SK-N-SH treated with all-trans-retinoic acid at 6 μM for 48 hours (cell line): Measurements from ENCODE around the gene ALS2CL.

ENCODE experiments used
- ARNTL ChIP-seq: fragments of 450-650 bp; formaldehyde crosslinking; IDR thresholded peaks from 2 replicates; pipeline ENCODE4 v1.5.0; 2020; ENCODE audit warnings: low read depth, mild to moderate bottlenecking, moderate library complexity, borderline replicate concordance
- CREB5 ChIP-seq: fragments of 250-450 bp; sonication (Bioruptor Pico); IDR thresholded peaks from 2 replicates; pipeline ENCODE4 v1.5.1; 2020; ENCODE audit warnings: low read depth, mild to moderate bottlenecking, moderate library complexity
- ESRRG ChIP-seq: fragments of 250-450 bp; sonication (Bioruptor Pico); IDR thresholded peaks from 2 replicates; pipeline ENCODE4 v1.6.1; 2021; ENCODE audit warnings: mild to moderate bottlenecking
- GLIS3 ChIP-seq: fragments of 250-450 bp; sonication (Bioruptor Pico); IDR thresholded peaks from 2 replicates; pipeline ENCODE4 v1.5.0; 2020; ENCODE audit warnings: mild to moderate bottlenecking, moderate library complexity
- OSR1 ChIP-seq: fragments of 250-450 bp; sonication (Bioruptor Pico); IDR thresholded peaks from 2 replicates; pipeline ENCODE4 v1.8.0; 2022; ENCODE audit warnings: moderate library complexity, mild to moderate bottlenecking, inconsistent platforms
- PATZ1 ChIP-seq: fragments of 250-450 bp; sonication (Bioruptor Pico); IDR thresholded peaks from 2 replicates; pipeline ENCODE4 v1.8.0; 2020; ENCODE audit warnings: mild to moderate bottlenecking, moderate library complexity, borderline replicate concordance
- SNAI2 ChIP-seq: fragments of 250-450 bp; sonication (Bioruptor Pico); IDR thresholded peaks from 2 replicates; pipeline ENCODE4 v1.5.0; 2020; ENCODE audit warnings: mild to moderate bottlenecking, moderate library complexity
- TOX ChIP-seq: fragments of 250-450 bp; sonication (Bioruptor Pico); IDR thresholded peaks from 2 replicates; pipeline ENCODE4 v1.8.0; 2021; ENCODE audit warnings: mild to moderate bottlenecking, moderate library complexity, borderline replicate concordance
- ZFP3 ChIP-seq: fragments of 250-450 bp; sonication (Bioruptor Pico); IDR thresholded peaks from 2 replicates; pipeline ENCODE4 v1.5.0; 2020; ENCODE audit warnings: mild to moderate bottlenecking, moderate library complexity
- ZFP30 ChIP-seq: fragments of 450-650 bp; formaldehyde crosslinking; IDR thresholded peaks from 2 replicates; pipeline ENCODE4 v1.5.0; 2022; ENCODE audit warnings: mild to moderate bottlenecking, moderate library complexity

- TF ChIP-seq SNAI2 (CRISPR knock-in tag) = no peak
- no peak for TF ChIP-seq ZFP3
- TF ChIP-seq ZFP30 (CRISPR knock-in tag) = no peak
- no peak for TF ChIP-seq TOX (CRISPR knock-in tag)
- TF ChIP-seq ARNTL (CRISPR knock-in tag) = no peak
- TF ChIP-seq ESRRG (CRISPR knock-in tag) = no peak
- TF ChIP-seq PATZ1 (CRISPR knock-in tag) = no peak
- TF ChIP-seq GLIS3 (CRISPR knock-in tag) = no peak
- no peak for TF ChIP-seq CREB5 (CRISPR knock-in tag)
- no peak for TF ChIP-seq OSR1
Measured at GRCh38 chr3:46666453-46666845, 27.0 kb downstream of the ALS2CL start.
